Dedifferentiated amniotic fluid mesenchymal stem cell (primary cell): ENCODE measurements around the gene ADCY9.

Source experiments
- DNase-seq: peaks from one replicate; pipeline ENCODE4 v3.0.0-alpha.2; 2016; ENCODE audit errors: extremely low spot score

The ADCY9 gene

DNA sequence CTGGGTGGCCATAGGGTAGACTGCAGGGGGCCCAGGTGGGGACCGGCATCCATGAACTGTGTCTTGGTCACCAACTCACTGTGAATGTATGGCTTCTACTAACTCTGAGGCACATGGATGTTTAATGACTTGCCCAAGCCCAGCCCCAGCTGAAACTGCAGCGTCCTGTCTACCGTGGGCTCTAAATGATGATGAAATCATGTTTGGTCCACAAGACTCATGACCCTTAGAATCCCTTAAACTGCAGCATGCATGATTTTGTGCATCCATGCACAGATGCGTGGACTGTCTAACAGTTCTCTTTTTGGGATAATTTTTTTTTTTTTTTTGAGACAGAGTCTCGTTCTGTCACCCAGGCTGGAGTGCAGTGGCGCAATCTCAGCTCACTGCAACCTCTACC, 203.3 kb downstream of the ADCY9 start:
- no peak for DNase-seq
